Measurements from ENCODE around the gene VHLL.
"Not testable (repeated sequence)": the region's sequence is repeated elsewhere in the genome, so short reads cannot be mapped to it uniquely, and the experiment has no call there.

VHLL gene

GRCh38 chr1:156298852-156299357, at the start of gene VHLL:
Gene VHLL, minus strand, starts transcription at chr1:156299307. Its CDS starts 118 bp downstream, at chr1:156299189.
- DNase-seq (ENCODE audit: low spot score), result no peak

GRCh38 chr1:156347331-156347730, 48.2 kb upstream of the VHLL start:
- no peak for DNase-seq (ENCODE audit: low spot score)

- DNase-seq (ENCODE audit: low spot score), result no peak
Measured at GRCh38 chr1:156346636-156347035, 47.5 kb upstream of the VHLL start.

GRCh38 chr1:156346035-156346434, 46.9 kb upstream of the VHLL start:
- DNase-seq (ENCODE audit: low spot score), result not testable (repeated sequence)

- no peak for DNase-seq (ENCODE audit: low spot score)
Measured at GRCh38 chr1:156344409-156344808, 45.3 kb upstream of the VHLL start.

- DNase-seq (ENCODE audit: low spot score), result peak; percentile 54
Measured at GRCh38 chr1:156342166-156342955, 43.3 kb upstream of the VHLL start.

GRCh38 chr1:156338180-156338976, 39.3 kb upstream of the VHLL start, which contains the start of the genes CCT3 and TSACC:
Gene CCT3, minus strand, starts transcription at chr1:156338292. Its CDS starts 108 bp downstream, at chr1:156338184.
Gene TSACC, plus strand, starts transcription at chr1:156338526. Its CDS starts 1,232 bp downstream, at chr1:156339758.
- peak; percentile 100 for DNase-seq (ENCODE audit: low spot score)

- no peak for DNase-seq (ENCODE audit: low spot score)
Measured at GRCh38 chr1:156337888-156338179, 38.7 kb upstream of the VHLL start.

- peak; percentile 18 for DNase-seq (ENCODE audit: low spot score)
Measured at GRCh38 chr1:156337052-156337887, 38.2 kb upstream of the VHLL start.

- DNase-seq (ENCODE audit: low spot score), result no peak
Measured at GRCh38 chr1:156336242-156336641, 37.1 kb upstream of the VHLL start.

- DNase-seq (ENCODE audit: low spot score), result not testable (repeated sequence)
Measured at GRCh38 chr1:156323179-156323578, 24.1 kb upstream of the VHLL start.

GRCh38 chr1:156320560-156320959, 21.5 kb upstream of the VHLL start:
- no peak for DNase-seq (ENCODE audit: low spot score)

- peak; percentile 32 for DNase-seq (ENCODE audit: low spot score)
Measured at GRCh38 chr1:156319664-156320063, 20.6 kb upstream of the VHLL start.

- DNase-seq (ENCODE audit: low spot score), result no peak
Measured at GRCh38 chr1:156316909-156317308, 17.8 kb upstream of the VHLL start.

GRCh38 chr1:156310962-156311361, 11.9 kb upstream of the VHLL start:
- peak; percentile 11 for DNase-seq (ENCODE audit: low spot score)

GRCh38 chr1:156308078-156308477, 9.0 kb upstream of the VHLL start:
- DNase-seq (ENCODE audit: low spot score), result peak; percentile 18

- DNase-seq (ENCODE audit: low spot score), result no peak
Measured at GRCh38 chr1:156305215-156305614, 6.1 kb upstream of the VHLL start.

- DNase-seq (ENCODE audit: low spot score), result no peak
Measured at GRCh38 chr1:156303241-156303640, 4.1 kb upstream of the VHLL start.

GRCh38 chr1:156295391-156295947, 3.6 kb downstream of the VHLL start, which contains the start of gene GLMP:
Gene GLMP, minus strand, starts transcription at chr1:156295679. Its CDS starts 34 bp downstream, at chr1:156295645.
- peak; percentile 57 for DNase-seq (ENCODE audit: low spot score)

GRCh38 chr1:156293895-156294294, 5.2 kb downstream of the VHLL start:
- no peak for DNase-seq (ENCODE audit: low spot score)

- no peak for DNase-seq (ENCODE audit: low spot score)
Measured at GRCh38 chr1:156293098-156293434, 6.0 kb downstream of the VHLL start.
